HEK293T (cell line): ENCODE measurements around the gene CORO6.

Experiments used
- ARNT ChIP-seq: fragments of 450-650 bp; IDR thresholded peaks from 2 replicates; pipeline ENCODE4 v1.6.1; 2017; ENCODE audit warnings: mild to moderate bottlenecking
- BHLHE40 ChIP-seq: fragments of 450-650 bp; IDR thresholded peaks from 2 replicates; pipeline ENCODE4 v1.6.1; 2016; ENCODE audit warnings: mild to moderate bottlenecking, moderate library complexity, borderline replicate concordance
- ELF4 ChIP-seq: fragments of 450-650 bp; IDR thresholded peaks from 2 replicates; pipeline ENCODE4 v1.6.1; 2017; ENCODE audit warnings: antibody characterized with exemption
- FOXA1 ChIP-seq: fragments of 450-650 bp; IDR thresholded peaks from 2 replicates; pipeline ENCODE4 v1.6.1; 2016; ENCODE audit warnings: mild to moderate bottlenecking
- FOXM1 ChIP-seq: fragments of 450-650 bp; IDR thresholded peaks from 2 replicates; pipeline ENCODE4 v1.6.1; 2017; ENCODE audit warnings: mild to moderate bottlenecking, borderline replicate concordance
- L3MBTL2 ChIP-seq: fragments of 450-650 bp; conservative IDR thresholded peaks from 2 replicates; pipeline ENCODE4 v1.6.1; 2016; ENCODE audit warnings: mild to moderate bottlenecking
- NFRKB ChIP-seq: fragments of 450-650 bp; IDR thresholded peaks from 2 replicates; pipeline ENCODE4 v1.6.1; 2016; ENCODE audit warnings: mild to moderate bottlenecking, moderate library complexity
- SP1 ChIP-seq: fragments of 450-650 bp; IDR thresholded peaks from 2 replicates; pipeline ENCODE4 v1.6.1; 2017
- SUZ12 ChIP-seq: fragments of 450-650 bp; IDR thresholded peaks from 2 replicates; pipeline ENCODE4 v1.6.1; 2016; ENCODE audit warnings: mild to moderate bottlenecking
- TARDBP ChIP-seq: fragments of 450-650 bp; IDR thresholded peaks from 2 replicates; pipeline ENCODE4 v1.6.1; 2016
- TF ChIP-seq, protein P1 (sequence below): fragments of 450-650 bp; IDR thresholded peaks from 2 replicates; pipeline ENCODE4 v1.6.1; 2016

DNA sequence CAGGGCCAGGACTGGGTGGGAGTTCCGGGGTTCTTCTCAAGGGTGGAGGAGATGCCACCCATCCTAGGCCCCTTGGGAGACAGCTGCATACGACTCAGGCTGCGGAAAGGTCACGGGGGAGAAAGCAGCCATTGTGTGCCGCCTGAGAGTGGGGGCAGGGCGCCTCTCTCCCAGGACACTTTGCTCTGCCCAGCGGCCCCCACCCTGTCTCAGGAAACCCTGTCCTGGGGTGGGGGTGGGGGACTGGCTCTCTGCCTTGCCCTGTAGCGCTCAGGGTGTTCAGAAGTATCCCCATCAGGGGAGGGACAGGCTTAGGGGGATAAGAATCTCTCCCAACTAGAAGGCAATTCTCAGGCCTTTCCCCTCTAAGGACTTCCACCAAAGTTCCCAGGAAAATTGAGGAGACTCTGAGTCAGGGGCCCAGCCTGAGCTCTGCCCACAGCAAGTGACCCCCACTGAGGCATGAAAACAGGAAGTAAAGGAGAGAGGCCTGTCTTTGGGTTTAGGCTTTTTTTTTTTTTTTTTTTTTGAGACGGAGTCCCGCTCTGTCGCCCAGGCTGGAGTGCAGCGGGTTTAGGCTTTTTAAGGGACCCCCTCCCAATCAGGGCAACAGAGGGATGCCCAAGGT is 38.1 kb downstream of the CORO6 start:
- no peak for TF ChIP-seq TARDBP
- no peak for TF ChIP-seq FOXM1
- no peak for TF ChIP-seq ELF4
- TF ChIP-seq SP1 = no peak
- TF ChIP-seq, protein P1, sequence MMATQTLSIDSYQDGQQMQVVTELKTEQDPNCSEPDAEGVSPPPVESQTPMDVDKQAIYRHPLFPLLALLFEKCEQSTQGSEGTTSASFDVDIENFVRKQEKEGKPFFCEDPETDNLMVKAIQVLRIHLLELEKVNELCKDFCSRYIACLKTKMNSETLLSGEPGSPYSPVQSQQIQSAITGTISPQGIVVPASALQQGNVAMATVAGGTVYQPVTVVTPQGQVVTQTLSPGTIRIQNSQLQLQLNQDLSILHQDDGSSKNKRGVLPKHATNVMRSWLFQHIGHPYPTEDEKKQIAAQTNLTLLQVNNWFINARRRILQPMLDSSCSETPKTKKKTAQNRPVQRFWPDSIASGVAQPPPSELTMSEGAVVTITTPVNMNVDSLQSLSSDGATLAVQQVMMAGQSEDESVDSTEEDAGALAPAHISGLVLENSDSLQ = no peak
- TF ChIP-seq L3MBTL2 = no peak
- no peak for TF ChIP-seq SUZ12
- no peak for TF ChIP-seq BHLHE40
- TF ChIP-seq ARNT = no peak
- no peak for TF ChIP-seq FOXA1
- no peak for TF ChIP-seq NFRKB
